HCT116 (cell line): ENCODE data around the gene TBC1D16. TPM values are rescaled to one million over a fixed set of nuclear protein-coding genes. Genes with fewer than 3 reads are reported as not detected.

Source experiments
- ATAC-seq: fragments of 200-7000 bp; cut with Tn5 transposase; 2 replicates; pipeline ENCODE4 v1.9.1; 2020; ENCODE audit warnings: mild to moderate bottlenecking, moderate library complexity
- BruUV-seq: library from RNA; stranded (reverse); fragments of 400-500 nt; replicated peaks from 2 replicates; lab custom pipeline; 2021; lab: Mats Ljungman, UMichigan
- CTCF ChIA-PET: fragments of 300-600 bp; sonication (Branson Sonifier 250); formaldehyde crosslinking; loops from one replicate; lab custom pipeline; 2021; ENCODE audit warnings: antibody characterized with exemption; lab: Charles Lee
- POLR2A ChIA-PET: fragments of 300-600, 350-600 bp; sonication (Branson Sonifier 250); formaldehyde crosslinking; loops from one replicate; lab custom pipeline; 2021; ENCODE audit warnings: antibody characterized with exemption; lab: Charles Lee
- RAD21 ChIA-PET, 2 experiments: fragments of 300-600 bp; sonication (Branson Sonifier 250); formaldehyde crosslinking; loops; one replicate each; lab custom pipeline; 2023; ENCODE audit warnings: low total read pairs in 2 of 2; ENCODE audit not compliant: uncharacterized antibody in 2 of 2, unreplicated experiment in 2 of 2, low non-redundant PET in 1 of 2; lab: Charles Lee
- DNase-seq: peaks from one replicate; pipeline ENCODE4 v3.0.0-alpha.2; 2010; ENCODE audit warnings: low read depth, low spot score
- H2AFZ ChIP-seq: fragments of 200-600 bp; shearing (Covaris generic), sonication (generic); 2 replicates; pipeline ENCODE4 v1.6.1; 2017; ENCODE audit warnings: low read depth, mixed run types, mixed read lengths, antibody characterized with exemption, low read length; ENCODE audit not compliant: poor library complexity, severe bottlenecking
- H3K27ac ChIP-seq: 2 replicates; pipeline ENCODE4 v1.5.1; 2012; ENCODE audit warnings: low read depth, low read length
- H3K27me3 ChIP-seq: fragments of 200-600 bp; sonication (generic); 2 replicates; pipeline ENCODE4 v1.6.1; 2016; ENCODE audit warnings: mixed run types, low read length, mixed read lengths; ENCODE audit not compliant: insufficient read depth
- H3K36me3 ChIP-seq, 2 experiments: fragments of 200-500 bp in 1 of 2; fragments of 200-600 bp in 1 of 2; sonication (Bioruptor generic) in 1 of 2; sonication (generic) in 1 of 2; 2 replicates each; pipeline versions ENCODE4 v1.5.1 to v1.6.1; 2014 to 2016; ENCODE audit warnings: low read length in 2 of 2, inconsistent platforms in 1 of 2, mixed read lengths in 1 of 2, mixed run types in 1 of 2; ENCODE audit not compliant: insufficient read depth in 2 of 2, control insufficient read depth in 1 of 2
- H3K4me1 ChIP-seq, 2 experiments: fragments of 200-600 bp in 1 of 2; sonication (generic) in 1 of 2; 2 replicates each; pipeline versions ENCODE4 v1.5.1 to v1.6.1; 2012 to 2017; ENCODE audit warnings: low read length in 2 of 2, inconsistent platforms in 1 of 2, mild to moderate bottlenecking in 1 of 2, mixed read lengths in 1 of 2, mixed run types in 1 of 2, moderate library complexity in 1 of 2; ENCODE audit not compliant: insufficient read depth in 2 of 2, control insufficient read depth in 1 of 2
- H3K4me2 ChIP-seq: fragments of 200-600 bp; sonication (generic); 2 replicates; pipeline ENCODE4 v1.6.1; 2017; ENCODE audit warnings: mixed run types, low read length, mixed read lengths
- H3K4me3 ChIP-seq, 2 experiments: fragments of 200-600 bp in 1 of 2; sonication (generic) in 1 of 2; replicated peaks in 1 of 2; 2 replicates each; pipeline ENCODE4 v1.5.1; 2011 to 2016; ENCODE audit warnings: low read length in 2 of 2, control low read depth in 1 of 2, low read depth in 1 of 2, mild to moderate bottlenecking in 1 of 2, mixed read lengths in 1 of 2, mixed run types in 1 of 2
- H3K79me2 ChIP-seq: fragments of 200-600 bp; sonication (generic); 2 replicates; pipeline ENCODE4 v1.6.1; 2017; ENCODE audit warnings: mild to moderate bottlenecking, mixed run types, low read length, moderate library complexity, mixed read lengths; ENCODE audit not compliant: insufficient read depth
- H3K9ac ChIP-seq: fragments of 200-600 bp; sonication (generic); 2 replicates; pipeline ENCODE4 v1.6.1; 2016; ENCODE audit warnings: low read length, mixed read lengths
- H3K9me2 ChIP-seq: fragments of 200-600 bp; sonication (generic), shearing (Covaris generic); 2 replicates; pipeline ENCODE4 v1.6.1; 2017; ENCODE audit warnings: mixed run types, mild to moderate bottlenecking, moderate library complexity; ENCODE audit not compliant: insufficient read depth
- H3K9me3 ChIP-seq, 2 experiments: fragments of 200-500 bp in 1 of 2; fragments of 200-600 bp in 1 of 2; sonication (Bioruptor generic) in 1 of 2; sonication (generic) in 1 of 2; 2 replicates each; pipeline ENCODE4 v1.6.1; 2014 to 2017; ENCODE audit warnings: low read length in 2 of 2, mixed read lengths in 2 of 2, inconsistent platforms in 1 of 2, low read depth in 1 of 2, mild to moderate bottlenecking in 1 of 2, mixed run types in 1 of 2, moderate library complexity in 1 of 2; ENCODE audit not compliant: control insufficient read depth in 1 of 2, insufficient read depth in 1 of 2
- H4K20me1 ChIP-seq: fragments of 200-600 bp; sonication (generic), shearing (Covaris generic); 2 replicates; pipeline ENCODE4 v1.6.1; 2017; ENCODE audit warnings: mixed run types, mild to moderate bottlenecking, moderate library complexity; ENCODE audit not compliant: insufficient read depth
- EGR1 ChIP-seq: IDR thresholded peaks from 2 replicates; pipeline ENCODE4 v1.6.1; 2012; ENCODE audit warnings: low read depth
- EZH2 ChIP-seq: fragments of 200-600 bp; sonication (generic); IDR thresholded peaks from 2 replicates; pipeline ENCODE4 v1.6.1; 2017; ENCODE audit warnings: antibody characterized with exemption, mixed run types
- FOSL1 ChIP-seq: IDR thresholded peaks from 2 replicates; pipeline ENCODE4 v1.6.1; 2012; ENCODE audit warnings: low read depth
- JUND ChIP-seq: IDR thresholded peaks from 2 replicates; pipeline ENCODE4 v1.6.1; 2012
- MAX ChIP-seq: IDR thresholded peaks from 2 replicates; pipeline ENCODE4 v1.6.1; 2012
- RAD21 ChIP-seq: IDR thresholded peaks from 2 replicates; pipeline ENCODE4 v1.6.1; 2012; ENCODE audit warnings: low read depth, mild to moderate bottlenecking
- REST ChIP-seq: IDR thresholded peaks from 2 replicates; pipeline ENCODE4 v1.6.1; 2012; ENCODE audit warnings: low read depth
- intact Hi-C: fragments of 100-400 bp; cut with micrococcal nuclease; formaldehyde crosslinking; loops from 2 replicates; pipeline ENCODE4 v1.10.0; 2022
- total RNA-seq: library from RNA; stranded (reverse); gene quantifications from one replicate; pipeline ENCODE4 v1.2.1, GENCODE V29; 2021; ENCODE audit not compliant: unreplicated experiment
- TF ChIP-seq, protein P1 (sequence below): IDR thresholded peaks from 2 replicates; pipeline ENCODE4 v1.6.1; 2012
- TF ChIP-seq, protein P2 (sequence below), 3 experiments: fragments of 200-600 bp in 1 of 3; sonication (generic) in 1 of 3; IDR thresholded peaks in 2 of 3; conservative IDR thresholded peaks in 1 of 3; 2 replicates each; pipeline ENCODE4 v1.5.1; 2012 to 2017; ENCODE audit warnings: low read depth in 2 of 3, low read length in 2 of 3, antibody characterized with exemption in 1 of 3, borderline replicate concordance in 1 of 3, control low read depth in 1 of 3, mild to moderate bottlenecking in 1 of 3, mixed read lengths in 1 of 3, mixed run types in 1 of 3, moderate library complexity in 1 of 3; ENCODE audit not compliant: insufficient read depth in 1 of 3

TBC1D16 gene
- total RNA-seq, 1 experiment from 2014 or later = 31.1 TPM

- CTCF ChIA-PET = interaction anchor here (1.8 to 3.8 kb wide), 3 partner anchors 69 to 169 kb away, joined by 5 to 24 read pairs (median 12); no protein-coding TSS in a partner anchor
- H3K4me1 ChIP-seq = peaks cover 28 to 36% of the 10 kb centered on the region in 2 experiments
- intact Hi-C loops = no loop called here
These were observed 121.5 kb downstream of the TBC1D16 start for GRCh38 chr17:79913896-79914812.

More at GRCh38 chr17:79913896-79914812, 121.5 kb downstream of the TBC1D16 start:
- DNase-seq (no peak), ATAC-seq (no peak)
- H3K27ac ChIP-seq = no peak overlapping the region
- no peak overlapping the region for H2AFZ ChIP-seq
- BruUV-seq = no TSS peak
- no peaks in the 10 kb centered on the region for H3K27me3 ChIP-seq
- H3K36me3 ChIP-seq = no peaks in the 10 kb centered on the region
- no peaks in the 10 kb centered on the region for H3K9me3 ChIP-seq
- no peak overlapping the region for H3K4me3 ChIP-seq
- H3K4me2 ChIP-seq = no peak overlapping the region
- no peaks in the 10 kb centered on the region for H4K20me1 ChIP-seq
- no peaks in the 10 kb centered on the region for H3K79me2 ChIP-seq
- no peaks in the 10 kb centered on the region for H3K9me2 ChIP-seq
- POLR2A ChIA-PET = interaction anchor here (1.3 kb wide), 1 partner anchor 74 kb away, joined by 3 read pairs; the partner anchor contains the start of gene CBX4
- no peak overlapping the region for H3K9ac ChIP-seq
- RAD21 ChIA-PET = interaction anchor here in 1 of 2 experiments (1.2 kb wide), 1 partner anchor 124 kb away, joined by 3 read pairs; no protein-coding TSS in a partner anchor
- TF ChIP-seq REST (no peak), FOSL1 (no peak), EZH2 (no peak), JUND (no peak), RAD21 (no peak), EGR1 (no peak), MAX (no peak)
- TF ChIP-seq, protein P1, sequence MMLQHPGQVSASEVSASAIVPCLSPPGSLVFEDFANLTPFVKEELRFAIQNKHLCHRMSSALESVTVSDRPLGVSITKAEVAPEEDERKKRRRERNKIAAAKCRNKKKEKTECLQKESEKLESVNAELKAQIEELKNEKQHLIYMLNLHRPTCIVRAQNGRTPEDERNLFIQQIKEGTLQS = no peak
- TF ChIP-seq, protein P2, sequence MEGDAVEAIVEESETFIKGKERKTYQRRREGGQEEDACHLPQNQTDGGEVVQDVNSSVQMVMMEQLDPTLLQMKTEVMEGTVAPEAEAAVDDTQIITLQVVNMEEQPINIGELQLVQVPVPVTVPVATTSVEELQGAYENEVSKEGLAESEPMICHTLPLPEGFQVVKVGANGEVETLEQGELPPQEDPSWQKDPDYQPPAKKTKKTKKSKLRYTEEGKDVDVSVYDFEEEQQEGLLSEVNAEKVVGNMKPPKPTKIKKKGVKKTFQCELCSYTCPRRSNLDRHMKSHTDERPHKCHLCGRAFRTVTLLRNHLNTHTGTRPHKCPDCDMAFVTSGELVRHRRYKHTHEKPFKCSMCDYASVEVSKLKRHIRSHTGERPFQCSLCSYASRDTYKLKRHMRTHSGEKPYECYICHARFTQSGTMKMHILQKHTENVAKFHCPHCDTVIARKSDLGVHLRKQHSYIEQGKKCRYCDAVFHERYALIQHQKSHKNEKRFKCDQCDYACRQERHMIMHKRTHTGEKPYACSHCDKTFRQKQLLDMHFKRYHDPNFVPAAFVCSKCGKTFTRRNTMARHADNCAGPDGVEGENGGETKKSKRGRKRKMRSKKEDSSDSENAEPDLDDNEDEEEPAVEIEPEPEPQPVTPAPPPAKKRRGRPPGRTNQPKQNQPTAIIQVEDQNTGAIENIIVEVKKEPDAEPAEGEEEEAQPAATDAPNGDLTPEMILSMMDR (IDR thresholded peaks at IDR 0.05 in 2 of 3, conservative IDR thresholded peaks at IDR 0.05 in 1 of 3; ENCODE audit: borderline replicate concordance in 1 of 3, insufficient read depth in 1 of 3, low read depth in 2 of 3, low read length in 2 of 3) = no peak
